HG03342 (cell line): ENCODE data around the gene VSTM5.

Experiments used
- ATAC-seq: cut with Tn5 transposase; IDR thresholded peaks from one replicate; pipeline ENCODE4 v1.9.1; 2021; ENCODE audit warnings: mild to moderate bottlenecking, moderate library complexity; ENCODE audit not compliant: unreplicated experiment

VSTM5 gene

GRCh38 chr11:93843906-93844305 is 6.5 kb downstream of the VSTM5 start:
- no peak for ATAC-seq

GRCh38 chr11:93842461-93842860 is 8.0 kb downstream of the VSTM5 start:
- no peak for ATAC-seq

GRCh38 chr11:93842034-93842433 is 8.4 kb downstream of the VSTM5 start:
- no peak for ATAC-seq

- ATAC-seq: no peak
These were observed 9.0 kb downstream of the VSTM5 start for GRCh38 chr11:93841446-93841845.

- no peak for ATAC-seq
These were observed 9.4 kb downstream of the VSTM5 start for GRCh38 chr11:93840981-93841380.

GRCh38 chr11:93840180-93840579 is 10.2 kb downstream of the VSTM5 start:
- no peak for ATAC-seq

GRCh38 chr11:93838967-93839366 is 11.5 kb downstream of the VSTM5 start:
- no peak for ATAC-seq

- no peak for ATAC-seq
These were observed 17.6 kb downstream of the VSTM5 start for GRCh38 chr11:93832780-93833179.

GRCh38 chr11:93831343-93832127 is 18.9 kb downstream of the VSTM5 start:
- no peak for ATAC-seq

- no peak for ATAC-seq
These were observed 20.8 kb downstream of the VSTM5 start for GRCh38 chr11:93829598-93829997.

GRCh38 chr11:93827363-93827762 is 23.1 kb downstream of the VSTM5 start:
- ATAC-seq: no peak

GRCh38 chr11:93823210-93823609 is 27.2 kb downstream of the VSTM5 start:
- ATAC-seq: no peak

- ATAC-seq: no peak
These were observed 28.1 kb downstream of the VSTM5 start for GRCh38 chr11:93822359-93822758.

GRCh38 chr11:93821617-93822016 is 28.8 kb downstream of the VSTM5 start:
- no peak for ATAC-seq

GRCh38 chr11:93820847-93821246 is 29.6 kb downstream of the VSTM5 start:
- ATAC-seq: no peak

GRCh38 chr11:93819966-93820695 is 30.3 kb downstream of the VSTM5 start:
- no peak for ATAC-seq

- ATAC-seq: no peak
These were observed 32.7 kb downstream of the VSTM5 start for GRCh38 chr11:93817426-93818348.

GRCh38 chr11:93814966-93815633 is 35.3 kb downstream of the VSTM5 start:
- ATAC-seq: no peak

- ATAC-seq: no peak
These were observed 36.4 kb downstream of the VSTM5 start for GRCh38 chr11:93813974-93814373.

GRCh38 chr11:93807980-93808379 is 42.4 kb downstream of the VSTM5 start:
- ATAC-seq: no peak

GRCh38 chr11:93804879-93805278 is 45.5 kb downstream of the VSTM5 start:
- ATAC-seq: no peak
